ENCODE results near the gene FGB. TPM values are rescaled to one million over a fixed set of nuclear protein-coding genes. Genes with fewer than 3 reads are reported as not detected.

FGB gene
- total and polyA plus RNA-seq, 2 donors (not counting 1 experiment from before 2014, with no cell fraction given): not detected

DNA sequence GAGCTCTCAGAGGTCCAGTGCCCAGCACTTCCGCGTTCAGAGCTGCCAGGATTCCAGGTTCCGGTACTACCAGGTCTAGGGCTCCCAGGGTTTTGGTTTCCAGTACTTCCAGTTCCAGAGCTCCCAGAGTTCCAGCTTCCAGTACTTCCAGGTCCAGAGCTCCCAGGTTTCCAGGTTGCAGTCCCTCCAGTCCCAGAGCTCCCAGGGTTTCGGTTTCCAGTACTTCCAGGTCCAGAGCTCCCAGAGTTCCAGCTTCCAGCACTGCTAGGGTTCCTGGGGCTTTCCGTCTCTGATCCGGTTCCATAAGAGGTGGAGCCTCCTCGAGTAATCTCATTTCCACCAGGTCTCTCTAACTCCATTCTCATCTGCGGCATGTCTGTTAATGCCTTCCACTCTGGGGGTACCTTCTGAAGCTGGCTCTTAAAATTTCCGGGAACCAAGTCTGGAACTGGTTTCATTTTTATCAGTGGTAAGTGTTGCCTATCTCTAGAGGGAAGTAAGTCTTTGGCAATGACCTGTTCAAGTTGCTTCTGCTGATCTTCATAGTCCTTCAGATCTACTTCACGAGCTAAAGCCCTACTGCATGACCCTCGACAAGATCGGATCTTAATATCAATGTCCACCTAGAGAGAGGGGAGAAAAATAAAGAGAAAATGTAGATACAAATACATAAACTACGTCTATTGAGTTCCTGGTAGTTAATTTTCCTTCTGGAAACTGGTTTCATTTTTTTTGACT lies 23.7 kb downstream of the FGB start:
- Histone ChIP-seq H3K4me2 (replicated peaks; ENCODE audit: low read depth, low read length, poor library complexity, severe bottlenecking) (no peak overlapping the region), H3K4me1 (ENCODE audit: control insufficient read depth in 2 of 2, insufficient read depth in 2 of 2, low read length in 2 of 2) (no peaks in the 10 kb centered on the region), H3K79me2 (ENCODE audit: control insufficient read depth, insufficient read depth, low read length) (no peaks in the 10 kb centered on the region), H3K9me3 (ENCODE audit: control extremely low read depth in 1 of 3, control insufficient read depth in 2 of 3, insufficient read depth in 1 of 3, low read length in 2 of 3) (no peaks in the 10 kb centered on the region), H3K9ac (ENCODE audit: low read length) (no peak overlapping the region), H4K20me1 (ENCODE audit: control insufficient read depth, insufficient read depth, low read length, poor library complexity, severe bottlenecking) (no peaks in the 10 kb centered on the region), H3K36me3 (replicated peaks in 1 of 2; ENCODE audit: control extremely low read depth in 1 of 2, control insufficient read depth in 1 of 2, extremely low read depth in 1 of 2, insufficient read depth in 2 of 2, low read length in 1 of 2) (no peaks in the 10 kb centered on the region), H3K27ac (ENCODE audit: low read length in 2 of 2) (no peak overlapping the region), H3K27me3 (replicated peaks in 1 of 4; ENCODE audit: control extremely low read depth in 1 of 4, control insufficient read depth in 3 of 4, insufficient read depth in 4 of 4, low read length in 3 of 4) (peaks cover 0 to 12% (median 2%) of the 10 kb centered on the region in 4 experiments), H3K4me3 (ENCODE audit: control extremely low read depth in 1 of 5, extremely low read depth in 1 of 5, insufficient read depth in 1 of 5, low read depth in 2 of 5, low read length in 4 of 5) (no peak overlapping the region), H2AFZ (ENCODE audit: insufficient read depth, low read depth, low read length, poor library complexity, severe bottlenecking) (no peak overlapping the region)
- no peak for DNase-seq
- Mint-ChIP-seq H3K4me1 (no peaks in the 10 kb centered on the region), H3K4me3 (no peak overlapping the region), H3K27ac (no peak overlapping the region), H3K27me3 (peaks cover 31% of the 10 kb centered on the region), H3K9me3 (ENCODE audit: insufficient read depth) (no peaks in the 10 kb centered on the region)
- no peak for ATAC-seq (ENCODE audit: low read depth)
- WGBS (ENCODE audit: insufficient coverage): 91% methylated on average over 8 of the region's 13 CpGs
- POLR2A ChIA-PET: no interaction called here
- intact Hi-C loops (cut with micrococcal nuclease): no loop called here
- TF ChIP-seq EZH2 (IDR thresholded peaks at IDR 0.05; ENCODE audit: borderline replicate concordance, insufficient read depth, low read depth, low read length, poor library complexity, severe bottlenecking): no peak
- TF ChIP-seq, protein P1, sequence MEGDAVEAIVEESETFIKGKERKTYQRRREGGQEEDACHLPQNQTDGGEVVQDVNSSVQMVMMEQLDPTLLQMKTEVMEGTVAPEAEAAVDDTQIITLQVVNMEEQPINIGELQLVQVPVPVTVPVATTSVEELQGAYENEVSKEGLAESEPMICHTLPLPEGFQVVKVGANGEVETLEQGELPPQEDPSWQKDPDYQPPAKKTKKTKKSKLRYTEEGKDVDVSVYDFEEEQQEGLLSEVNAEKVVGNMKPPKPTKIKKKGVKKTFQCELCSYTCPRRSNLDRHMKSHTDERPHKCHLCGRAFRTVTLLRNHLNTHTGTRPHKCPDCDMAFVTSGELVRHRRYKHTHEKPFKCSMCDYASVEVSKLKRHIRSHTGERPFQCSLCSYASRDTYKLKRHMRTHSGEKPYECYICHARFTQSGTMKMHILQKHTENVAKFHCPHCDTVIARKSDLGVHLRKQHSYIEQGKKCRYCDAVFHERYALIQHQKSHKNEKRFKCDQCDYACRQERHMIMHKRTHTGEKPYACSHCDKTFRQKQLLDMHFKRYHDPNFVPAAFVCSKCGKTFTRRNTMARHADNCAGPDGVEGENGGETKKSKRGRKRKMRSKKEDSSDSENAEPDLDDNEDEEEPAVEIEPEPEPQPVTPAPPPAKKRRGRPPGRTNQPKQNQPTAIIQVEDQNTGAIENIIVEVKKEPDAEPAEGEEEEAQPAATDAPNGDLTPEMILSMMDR (IDR thresholded peaks at IDR 0.05): no peak
- CTCF ChIA-PET: no interaction called here

DNA sequence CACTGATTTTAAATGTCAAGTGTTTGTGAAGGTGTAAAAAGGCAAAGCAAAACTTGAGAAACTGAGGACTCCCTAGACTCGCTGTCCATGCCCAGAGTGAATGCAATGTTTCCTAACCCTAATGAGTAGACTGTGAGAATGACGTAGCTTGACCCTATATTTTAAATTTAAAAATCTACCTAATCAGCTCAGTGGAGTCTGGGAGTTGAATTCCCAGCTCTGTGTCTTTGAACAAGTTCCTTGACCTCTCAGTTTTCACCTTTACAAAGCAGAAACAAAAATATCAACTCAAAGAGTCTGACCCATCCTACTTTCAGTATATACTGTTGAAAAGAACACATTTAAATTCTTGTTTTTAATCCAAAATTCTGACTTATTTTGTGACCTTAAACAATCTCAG lies 25.4 kb downstream of the FGB start:
- no peaks in the 10 kb centered on the region for H3K9me3 Mint-ChIP-seq (ENCODE audit: insufficient read depth)
- CTCF ChIA-PET: no interaction called here

More for the DNA sequence above, 25.4 kb downstream of the FGB start:
- H3K27ac ChIP-seq (ENCODE audit: low read length in 2 of 2): no peak overlapping the region
- Mint-ChIP-seq H3K27me3 (peaks cover 27% of the 10 kb centered on the region), H3K4me1 (no peaks in the 10 kb centered on the region), H3K27ac (no peak overlapping the region), H3K4me3 (no peak overlapping the region)
- POLR2A ChIA-PET: no interaction called here
- no peak overlapping the region for H3K4me2 ChIP-seq (replicated peaks; ENCODE audit: low read depth, low read length, poor library complexity, severe bottlenecking)
- intact Hi-C loops (cut with micrococcal nuclease): no loop called here
- DNase-seq: no peak
- H3K9me3 ChIP-seq (ENCODE audit: control extremely low read depth in 1 of 3, control insufficient read depth in 2 of 3, insufficient read depth in 1 of 3, low read length in 2 of 3): no peaks in the 10 kb centered on the region
- WGBS (ENCODE audit: insufficient coverage): no CpG with 5 or more reads among the region's 2 CpGs
- no peaks in the 10 kb centered on the region for H3K4me1 ChIP-seq (ENCODE audit: control insufficient read depth in 2 of 2, insufficient read depth in 2 of 2, low read length in 2 of 2)
- H2AFZ ChIP-seq (ENCODE audit: insufficient read depth, low read depth, low read length, poor library complexity, severe bottlenecking): no peak overlapping the region
- H3K4me3 ChIP-seq (ENCODE audit: control extremely low read depth in 1 of 5, extremely low read depth in 1 of 5, insufficient read depth in 1 of 5, low read depth in 2 of 5, low read length in 4 of 5): no peak overlapping the region
- peaks cover 0 to 12% (median 2%) of the 10 kb centered on the region in 4 experiments for H3K27me3 ChIP-seq (replicated peaks in 1 of 4; ENCODE audit: control extremely low read depth in 1 of 4, control insufficient read depth in 3 of 4, insufficient read depth in 4 of 4, low read length in 3 of 4)
- H3K36me3 ChIP-seq (replicated peaks in 1 of 2; ENCODE audit: control extremely low read depth in 1 of 2, control insufficient read depth in 1 of 2, extremely low read depth in 1 of 2, insufficient read depth in 2 of 2, low read length in 1 of 2): no peaks in the 10 kb centered on the region
- no peaks in the 10 kb centered on the region for H3K79me2 ChIP-seq (ENCODE audit: control insufficient read depth, insufficient read depth, low read length)
- H4K20me1 ChIP-seq (ENCODE audit: control insufficient read depth, insufficient read depth, low read length, poor library complexity, severe bottlenecking): no peaks in the 10 kb centered on the region
- H3K9ac ChIP-seq (ENCODE audit: low read length): no peak overlapping the region
- ATAC-seq (ENCODE audit: low read depth): no peak
- TF ChIP-seq EZH2 (IDR thresholded peaks at IDR 0.05; ENCODE audit: borderline replicate concordance, insufficient read depth, low read depth, low read length, poor library complexity, severe bottlenecking): no peak
- TF ChIP-seq, protein P1 (IDR thresholded peaks at IDR 0.05): no peak
